Activated CD8-positive, alpha-beta T cell treated with anti-CD3 and anti-CD28 coated beads for 36 hours (primary cell): Measurements from ENCODE around the gene URI1. TPM values are rescaled to one million over a fixed set of nuclear protein-coding genes. Genes with fewer than 3 reads are reported as not detected.

Experiments used
- ATAC-seq: fragments of 200-7000 bp; cut with Tn5 transposase; one replicate; pipeline ENCODE4 v1.10.0; 2021; ENCODE audit warnings: mild to moderate bottlenecking, moderate library complexity
- CTCF ChIA-PET: fragments of 350-600 bp; sonication (Branson Sonifier 250); formaldehyde crosslinking; loops from one replicate; lab custom pipeline; 2021; ENCODE audit warnings: antibody characterized with exemption; lab: Charles Lee
- POLR2A ChIA-PET: fragments of 350-600 bp; sonication (Branson Sonifier 250); formaldehyde crosslinking; loops from one replicate; lab custom pipeline; 2021; ENCODE audit warnings: antibody characterized with exemption; lab: Charles Lee
- DNase-seq: peaks from one replicate; pipeline ENCODE4 v3.0.0-alpha.2; 2020
- H3K27ac Mint-ChIP-seq: one replicate; pipeline ENCODE4 v1.8.0; 2021; ENCODE audit warnings: mild to moderate bottlenecking, mixed read lengths
- H3K27me3 Mint-ChIP-seq: one replicate; pipeline ENCODE4 v1.8.0; 2021; ENCODE audit warnings: mixed read lengths
- H3K36me3 Mint-ChIP-seq: one replicate; pipeline ENCODE4 v1.8.0; 2021; ENCODE audit warnings: low read depth, mixed read lengths
- H3K4me1 Mint-ChIP-seq: one replicate; pipeline ENCODE4 v1.8.0; 2021; ENCODE audit warnings: low read depth, mixed read lengths
- H3K4me3 Mint-ChIP-seq: one replicate; pipeline ENCODE4 v1.8.0; 2021; ENCODE audit warnings: mild to moderate bottlenecking, moderate library complexity, mixed read lengths
- H3K9me3 Mint-ChIP-seq: one replicate; pipeline ENCODE4 v1.8.0; 2021; ENCODE audit warnings: mixed read lengths
- CTCF ChIP-seq: fragments of 200-600 bp; IDR thresholded peaks from one replicate; pipeline ENCODE4 v1.8.0; 2022; ENCODE audit warnings: antibody characterized with exemption, mild to moderate bottlenecking
- intact Hi-C: fragments of 100-400 bp; cut with micrococcal nuclease; formaldehyde crosslinking; loops from one replicate; pipeline ENCODE4 v1.10.0; 2022
- total RNA-seq, 2 experiments: library from RNA; stranded (reverse); gene quantifications; one replicate each; pipeline ENCODE4 v1.2.3, GENCODE V29; 2021

The URI1 gene
- total RNA-seq, 2 experiments from 2014 or later: 65.5 to 71.1 TPM

- H3K27ac Mint-ChIP-seq: peak overlapping the region; percentile 16
- no peak for TF ChIP-seq CTCF
- ChIA-PET POLR2A (no interaction called here), CTCF (no interaction called here)
- DNase-seq (no peak), ATAC-seq (no peak)
- H3K9me3 Mint-ChIP-seq: peaks cover 4% of the 10 kb centered on the region
- H3K4me1 Mint-ChIP-seq: peaks cover 60% of the 10 kb centered on the region
- H3K27me3 Mint-ChIP-seq: no peaks in the 10 kb centered on the region
- intact Hi-C loops: no loop called here
- peaks cover 13% of the 10 kb centered on the region for H3K36me3 Mint-ChIP-seq
- no peak overlapping the region for H3K4me3 Mint-ChIP-seq
Observed at GRCh38 chr19:29974701-29975100, 32.7 kb downstream of the URI1 start.

- CTCF ChIA-PET: interaction anchor here (0.7 to 2.8 kb wide), 3 partner anchors 10 to 12 kb away, joined by 3 to 16 read pairs (median 4); no protein-coding TSS in a partner anchor
Observed at GRCh38 chr19:29976151-29976943, 34.3 kb downstream of the URI1 start.

GRCh38 chr19:29978080-29978479, 36.0 kb downstream of the URI1 start:
- Mint-ChIP-seq H3K36me3 (peaks cover 13% of the 10 kb centered on the region), H3K4me3 (peak overlapping the region; percentile 32), H3K4me1 (peaks cover 54% of the 10 kb centered on the region), H3K27me3 (no peaks in the 10 kb centered on the region), H3K27ac (peak overlapping the region; percentile 34), H3K9me3 (peaks cover 4% of the 10 kb centered on the region)
- POLR2A ChIA-PET: interaction anchor here (0.7 kb wide), 1 partner anchor 177 kb away, joined by 3 read pairs; no protein-coding TSS in a partner anchor
- intact Hi-C loops: no loop called here
- DNase-seq: peak; percentile 5
- CTCF ChIA-PET: interaction anchor here (1.0 to 2.8 kb wide), 2 partner anchors 11 to 15 kb away, joined by 3 to 16 read pairs; no protein-coding TSS in a partner anchor
- peak; percentile 34 for ATAC-seq
- TF ChIP-seq CTCF: no peak

More at GRCh38 chr19:29976151-29976943, 34.3 kb downstream of the URI1 start:
- TF ChIP-seq CTCF: no peak
- Mint-ChIP-seq H3K9me3 (peaks cover 4% of the 10 kb centered on the region), H3K36me3 (peaks cover 13% of the 10 kb centered on the region), H3K27ac (no peak overlapping the region), H3K4me3 (no peak overlapping the region), H3K4me1 (peaks cover 58% of the 10 kb centered on the region), H3K27me3 (no peaks in the 10 kb centered on the region)
- DNase-seq (no peak), ATAC-seq (no peak)
- POLR2A ChIA-PET: no interaction called here
- intact Hi-C loops: no loop called here

- POLR2A ChIA-PET: interaction anchor here (0.9 kb wide), 1 partner anchor 20 kb away, joined by 3 read pairs; no protein-coding TSS in a partner anchor
Observed at GRCh38 chr19:29983568-29983967, 41.5 kb downstream of the URI1 start.

More at GRCh38 chr19:29983568-29983967, 41.5 kb downstream of the URI1 start:
- ATAC-seq: no peak
- intact Hi-C loops: no loop called here
- CTCF ChIA-PET: interaction anchor here (1.8 to 2.4 kb wide), 3 partner anchors 20 to 267 kb away, joined by 5 to 8 read pairs (median 7); no protein-coding TSS in a partner anchor
- Mint-ChIP-seq H3K9me3 (peaks cover 1% of the 10 kb centered on the region), H3K27me3 (no peaks in the 10 kb centered on the region), H3K27ac (no peak overlapping the region), H3K4me3 (no peak overlapping the region), H3K36me3 (peaks cover 20% of the 10 kb centered on the region), H3K4me1 (peaks cover 32% of the 10 kb centered on the region)
- no peak for TF ChIP-seq CTCF
- no peak for DNase-seq
